HG02981 (cell line): ENCODE measurements around the gene LRP1B.
"Not testable (repeated sequence)": the region's sequence is repeated elsewhere in the genome, so short reads cannot be mapped to it uniquely, and the experiment has no call there.

Experiments
- ATAC-seq: cut with Tn5 transposase; IDR thresholded peaks from one replicate; pipeline ENCODE4 v1.9.1; 2021; ENCODE audit warnings: mild to moderate bottlenecking, moderate library complexity; ENCODE audit not compliant: unreplicated experiment

The LRP1B gene

DNA sequence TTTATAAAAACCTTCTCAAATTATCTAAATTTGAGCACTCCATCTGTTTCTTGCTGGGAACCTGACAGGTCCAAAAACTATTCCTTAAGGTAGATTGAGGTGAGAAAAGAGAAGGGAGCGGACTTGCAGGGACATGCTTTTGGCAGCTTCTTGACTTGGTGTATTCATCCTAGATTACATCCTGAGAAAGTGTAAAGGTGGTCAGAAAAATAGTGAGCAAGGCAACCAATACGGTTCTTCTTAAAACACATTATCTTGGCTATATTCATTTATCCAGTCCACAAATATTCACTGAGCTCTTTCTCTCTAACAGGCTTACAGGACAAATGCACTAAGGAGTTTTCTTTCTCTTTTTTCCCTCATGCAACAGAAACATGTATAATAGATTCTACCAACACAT lies 230.0 kb downstream of the LRP1B start:
- ATAC-seq, result no peak

DNA sequence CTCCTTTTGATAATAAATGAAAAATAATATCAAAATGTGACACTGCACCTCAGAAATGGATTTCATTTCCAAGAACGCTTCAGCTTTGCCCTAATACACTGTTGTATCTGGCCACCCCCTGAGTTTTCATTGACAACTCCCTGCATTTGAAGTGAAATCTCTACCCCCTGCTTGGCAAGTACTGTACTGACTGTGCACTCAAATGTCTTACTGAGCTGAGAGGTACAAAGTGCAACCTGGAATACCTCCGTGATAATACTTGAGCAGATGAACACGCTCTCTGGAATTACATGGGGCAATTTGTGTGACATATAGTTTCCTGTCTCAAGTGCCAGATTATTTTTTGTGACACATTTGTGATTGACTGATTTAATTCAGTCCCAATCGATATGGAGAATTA lies 231.1 kb downstream of the LRP1B start:
- ATAC-seq, result no peak

DNA sequence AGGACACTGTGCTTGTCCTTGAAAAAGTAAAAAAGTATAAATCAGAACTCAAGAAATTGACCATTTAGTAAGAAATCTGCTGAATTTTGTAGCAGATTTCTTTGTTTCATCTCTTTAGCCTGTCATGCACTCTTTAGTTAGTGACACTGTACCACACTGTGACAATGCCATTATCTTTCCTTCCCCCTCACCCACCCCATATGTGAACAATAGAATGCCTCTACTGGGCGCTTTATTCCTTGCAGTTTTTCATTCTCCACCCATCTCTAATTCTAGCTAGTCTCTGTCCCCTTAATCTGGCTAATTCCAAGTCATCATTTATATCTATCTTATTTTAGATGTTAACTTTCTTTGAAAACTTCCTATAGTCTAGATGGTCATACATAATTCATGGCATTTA lies 241.0 kb downstream of the LRP1B start:
- no peak for ATAC-seq

- no peak for ATAC-seq
Measured at GRCh38 chr2:141888987-141889555, 241.7 kb downstream of the LRP1B start.

DNA sequence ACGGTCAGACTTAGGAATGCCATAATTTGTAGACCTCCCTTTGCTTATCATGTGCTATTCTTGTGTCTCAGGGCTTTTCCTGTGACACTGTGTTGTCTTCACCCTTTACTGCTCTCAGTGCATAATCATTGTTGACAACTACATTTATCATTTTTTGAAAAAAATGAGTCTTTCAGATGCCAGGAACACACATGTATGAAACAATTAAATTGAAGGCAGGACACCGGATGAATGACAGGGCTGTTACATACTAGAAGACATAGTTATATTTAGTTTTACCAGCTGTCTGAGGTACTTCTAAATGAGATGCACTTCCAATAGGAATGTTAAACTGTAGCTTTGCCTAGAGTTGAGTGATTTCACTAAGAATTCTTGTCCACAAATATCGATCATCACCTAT lies 243.5 kb downstream of the LRP1B start:
- ATAC-seq, result no peak

DNA sequence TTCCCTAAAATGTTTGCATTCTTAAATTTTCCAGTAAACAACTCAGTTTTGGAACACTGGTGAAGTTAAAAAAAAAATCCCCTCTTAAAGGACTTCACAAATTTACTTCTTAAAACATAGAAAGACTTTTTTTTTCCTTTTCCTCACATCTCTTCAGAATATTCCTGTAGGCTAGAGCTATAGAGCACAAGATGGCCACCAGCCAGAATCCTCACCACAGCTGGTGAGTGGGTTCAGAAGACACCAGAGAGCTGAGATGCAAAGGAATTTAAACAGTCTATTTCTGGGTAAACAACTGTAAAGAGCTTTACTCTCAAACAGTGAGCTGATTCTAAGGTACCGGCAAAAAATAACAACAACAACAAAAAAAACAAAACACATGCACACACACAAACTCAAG lies 252.8 kb downstream of the LRP1B start:
- no peak for ATAC-seq

GRCh38 chr2:141871913-141872634 lies 258.7 kb downstream of the LRP1B start:
- ATAC-seq, result no peak

- ATAC-seq, result no peak
Measured at GRCh38 chr2:141869572-141869971, 261.2 kb downstream of the LRP1B start.

GRCh38 chr2:141863964-141864363 lies 266.9 kb downstream of the LRP1B start:
- no peak for ATAC-seq

DNA sequence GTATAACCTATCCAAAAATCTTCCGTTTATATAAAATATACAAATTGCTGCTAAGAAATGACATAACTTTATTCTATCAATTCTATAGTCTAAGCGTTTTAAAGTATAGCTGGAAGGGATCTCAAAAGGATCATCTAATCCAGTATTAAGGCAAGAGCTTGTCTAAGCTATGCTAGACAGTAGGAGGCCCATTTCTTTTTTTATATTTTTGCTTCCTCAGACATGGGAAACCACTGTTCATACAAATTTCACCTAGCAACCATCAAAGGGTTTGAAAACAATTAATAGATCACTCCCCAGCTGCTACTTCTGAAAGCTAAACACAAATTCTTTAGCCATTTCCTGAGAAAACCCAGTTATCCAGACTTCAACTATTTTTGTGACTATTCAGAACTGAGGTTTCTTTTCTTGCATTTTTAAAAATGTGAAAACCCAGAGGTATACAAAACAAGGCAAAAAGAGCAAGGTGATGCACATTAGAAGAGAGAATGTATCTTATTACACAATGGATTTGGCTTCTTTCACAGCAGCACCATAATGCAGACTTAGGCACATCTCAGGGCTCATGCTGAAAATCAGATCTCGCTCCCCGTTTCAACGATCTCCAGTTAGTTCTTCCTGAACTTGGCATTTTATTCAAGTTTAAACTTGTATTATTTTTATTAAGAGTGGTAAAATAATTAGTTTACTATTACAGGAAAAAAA lies 274.4 kb downstream of the LRP1B start:
- no peak for ATAC-seq

GRCh38 chr2:141848191-141848590 lies 282.6 kb downstream of the LRP1B start:
- no peak for ATAC-seq

GRCh38 chr2:141844231-141844630 lies 286.6 kb downstream of the LRP1B start:
- ATAC-seq, result no peak

DNA sequence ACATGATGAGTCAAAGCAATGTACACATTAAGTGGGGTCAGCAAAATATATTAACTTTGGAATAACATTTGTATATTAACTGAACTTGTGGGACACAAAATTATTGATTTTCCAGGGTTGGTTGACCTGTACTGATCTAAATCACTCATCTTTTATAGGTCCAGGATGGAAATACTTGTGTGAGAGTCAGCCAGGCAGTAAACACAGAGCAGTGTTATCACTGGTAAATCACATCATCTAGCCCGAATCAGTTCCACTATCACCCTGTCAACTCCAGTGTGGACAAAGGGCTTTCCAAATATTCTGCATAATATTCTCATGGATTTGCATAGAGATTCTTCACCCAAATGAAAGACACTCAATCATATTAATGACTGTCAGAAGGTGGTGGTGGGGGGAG lies 295.7 kb downstream of the LRP1B start:
- no peak for ATAC-seq

DNA sequence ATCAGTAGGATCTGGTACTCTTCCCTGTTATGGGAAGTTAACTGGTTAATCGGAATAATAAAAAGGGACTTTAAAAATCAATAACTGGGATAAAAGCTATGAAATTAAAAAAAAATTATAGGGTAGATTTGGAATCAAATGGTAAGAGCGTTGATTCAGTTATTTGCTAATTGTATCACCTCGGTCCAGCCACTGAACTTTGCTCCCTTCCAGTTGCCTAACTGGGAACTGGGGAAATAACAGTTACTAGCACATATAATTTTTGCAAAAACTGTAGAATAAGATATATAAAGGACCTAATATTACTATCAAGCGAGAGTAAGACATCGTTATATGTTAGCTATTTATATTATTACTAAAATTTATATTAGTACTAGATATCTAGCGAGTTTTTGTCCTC lies 302.1 kb downstream of the LRP1B start:
- no peak for ATAC-seq

- ATAC-seq, result no peak
Measured at GRCh38 chr2:141824790-141825189, 306.0 kb downstream of the LRP1B start.

- ATAC-seq, result no peak
Measured at GRCh38 chr2:141820893-141821292, 309.9 kb downstream of the LRP1B start.

GRCh38 chr2:141815320-141815719 lies 315.5 kb downstream of the LRP1B start:
- not testable (repeated sequence) for ATAC-seq

GRCh38 chr2:141814150-141814549 lies 316.7 kb downstream of the LRP1B start:
- ATAC-seq, result no peak

GRCh38 chr2:141810148-141810547 lies 320.7 kb downstream of the LRP1B start:
- ATAC-seq, result no peak

DNA sequence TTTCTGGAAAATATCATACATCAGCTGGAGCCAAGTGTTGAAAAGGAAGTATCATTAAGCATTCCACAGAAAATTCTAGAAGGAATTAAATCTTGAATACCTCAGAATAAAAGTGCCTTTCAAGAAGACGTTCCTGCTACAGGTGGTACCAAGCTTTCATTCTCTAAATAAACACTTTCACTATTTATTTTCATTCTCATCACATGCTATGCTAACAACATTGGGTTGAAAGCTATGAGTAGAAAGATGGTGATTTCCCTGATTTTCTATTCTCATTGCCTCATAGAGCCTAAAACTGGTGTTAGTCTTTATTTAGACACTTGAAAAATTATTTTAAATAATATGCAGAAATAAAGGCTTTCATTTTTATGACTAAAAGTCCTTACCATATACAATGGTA lies 324.7 kb downstream of the LRP1B start:
- ATAC-seq, result no peak

DNA sequence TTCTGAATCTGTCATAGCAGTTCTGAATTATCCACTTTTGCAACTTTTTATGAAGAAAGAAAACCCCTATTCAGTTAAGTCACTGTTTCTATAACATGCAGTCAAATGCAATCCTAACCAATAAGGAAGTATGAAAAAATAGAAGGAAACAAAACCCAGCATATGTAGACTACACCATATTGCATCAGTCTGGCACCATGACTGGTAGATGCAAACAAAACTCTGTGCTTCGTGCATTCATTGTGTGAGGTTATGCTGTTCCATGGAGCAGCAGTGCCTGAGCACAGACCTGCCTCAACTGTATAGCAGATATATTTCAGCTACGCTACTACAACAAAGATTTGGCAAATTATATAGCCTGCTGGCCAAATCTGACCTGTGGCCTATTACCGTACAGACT lies 325.5 kb downstream of the LRP1B start:
- ATAC-seq, result no peak

DNA sequence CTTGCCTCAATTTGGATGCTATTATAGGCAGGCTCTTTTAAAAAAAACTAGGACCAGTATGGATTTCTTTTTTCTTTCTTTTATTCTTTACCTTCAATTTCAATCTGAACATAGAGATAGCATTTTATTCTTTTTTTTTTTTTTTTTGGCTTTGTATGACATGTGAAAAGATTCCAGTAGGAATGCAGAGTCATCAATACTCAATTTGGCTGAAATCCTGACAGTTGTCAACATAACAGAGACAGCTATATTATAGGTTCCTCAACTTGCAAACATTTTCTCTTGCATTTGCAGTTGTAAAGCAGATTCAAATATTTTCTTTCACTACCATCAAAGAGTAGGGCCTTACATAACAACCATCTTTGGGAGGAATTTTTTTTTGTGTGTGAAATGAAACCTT lies 334.4 kb downstream of the LRP1B start:
- ATAC-seq, result no peak
